Globus pallidus (tissue), 1 donor: ENCODE data around the gene NADSYN1.
A peak's percentile ranks its signal among the peaks of the same experiment; 100 is the strongest.

Experiments
- DNase-seq: peaks from one replicate; pipeline ENCODE4 v3.0.0-alpha.2; 2015; ENCODE audit warnings: low spot score

Gene NADSYN1

GRCh38 chr11:71433648-71434450 lies 19.2 kb upstream of the NADSYN1 start:
- DNase-seq: no peak

- DNase-seq: no peak
Observed at GRCh38 chr11:71434576-71435130, 18.4 kb upstream of the NADSYN1 start.

- no peak for DNase-seq
Observed at GRCh38 chr11:71435278-71435951, 17.6 kb upstream of the NADSYN1 start.

GRCh38 chr11:71436861-71437260 lies 16.1 kb upstream of the NADSYN1 start:
- DNase-seq: no peak

- DNase-seq: no peak
Observed at GRCh38 chr11:71437399-71437798, 15.6 kb upstream of the NADSYN1 start.

GRCh38 chr11:71437879-71438278 lies 15.1 kb upstream of the NADSYN1 start:
- DNase-seq: no peak

- DNase-seq: no peak
Observed at GRCh38 chr11:71438650-71439049, 14.4 kb upstream of the NADSYN1 start.

GRCh38 chr11:71440021-71440755 lies 12.8 kb upstream of the NADSYN1 start:
- DNase-seq: no peak

- no peak for DNase-seq
Observed at GRCh38 chr11:71441251-71441650, 11.8 kb upstream of the NADSYN1 start.

GRCh38 chr11:71442123-71442522 lies 10.9 kb upstream of the NADSYN1 start:
- no peak for DNase-seq

- no peak for DNase-seq
Observed at GRCh38 chr11:71442880-71443279, 10.1 kb upstream of the NADSYN1 start.

GRCh38 chr11:71443736-71444445 lies 9.1 kb upstream of the NADSYN1 start:
- DNase-seq: no peak

GRCh38 chr11:71444811-71445210 lies 8.2 kb upstream of the NADSYN1 start:
- DNase-seq: no peak

GRCh38 chr11:71446150-71446549 lies 6.9 kb upstream of the NADSYN1 start:
- no peak for DNase-seq

GRCh38 chr11:71446942-71447688 lies 5.9 kb upstream of the NADSYN1 start:
- DNase-seq: no peak

- DNase-seq: no peak
Observed at GRCh38 chr11:71447791-71448256, 5.2 kb upstream of the NADSYN1 start.

GRCh38 chr11:71448257-71449171 lies 4.5 kb upstream of the NADSYN1 start, which contains the start of gene DHCR7:
Gene DHCR7 (minus strand): TSS chr11:71448393. CDS start chr11:71444952, 3,441 bp downstream.
- DNase-seq: peak; percentile 93

- DNase-seq: no peak
Observed at GRCh38 chr11:71449596-71449995, 3.4 kb upstream of the NADSYN1 start.

GRCh38 chr11:71450507-71450906 lies 2.5 kb upstream of the NADSYN1 start:
- DNase-seq: no peak

- no peak for DNase-seq
Observed at GRCh38 chr11:71450939-71451338, 2.1 kb upstream of the NADSYN1 start.
